ENCODE measurements around the gene NKD2.

DNA sequence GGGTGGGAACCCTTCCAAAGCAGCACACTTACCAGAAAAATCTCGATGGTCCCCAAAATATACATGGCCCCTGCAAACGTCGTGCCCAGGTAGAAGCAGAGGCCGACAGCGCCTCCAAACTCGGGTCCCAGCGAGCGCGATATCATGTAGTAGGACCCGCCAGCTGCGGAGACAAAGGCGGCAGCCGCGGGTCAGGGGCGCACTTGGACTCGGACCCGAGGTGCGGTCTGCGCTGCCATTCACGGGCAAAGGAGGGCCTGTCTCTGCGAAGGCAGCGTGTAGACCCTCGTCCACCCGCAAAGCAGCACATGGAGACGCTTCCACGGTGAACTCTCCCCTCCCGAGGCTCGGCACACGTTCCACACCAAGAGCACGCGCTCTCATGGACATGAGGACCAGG lies 78.3 kb downstream of the NKD2 start:
- TF ChIP-seq, protein P1, sequence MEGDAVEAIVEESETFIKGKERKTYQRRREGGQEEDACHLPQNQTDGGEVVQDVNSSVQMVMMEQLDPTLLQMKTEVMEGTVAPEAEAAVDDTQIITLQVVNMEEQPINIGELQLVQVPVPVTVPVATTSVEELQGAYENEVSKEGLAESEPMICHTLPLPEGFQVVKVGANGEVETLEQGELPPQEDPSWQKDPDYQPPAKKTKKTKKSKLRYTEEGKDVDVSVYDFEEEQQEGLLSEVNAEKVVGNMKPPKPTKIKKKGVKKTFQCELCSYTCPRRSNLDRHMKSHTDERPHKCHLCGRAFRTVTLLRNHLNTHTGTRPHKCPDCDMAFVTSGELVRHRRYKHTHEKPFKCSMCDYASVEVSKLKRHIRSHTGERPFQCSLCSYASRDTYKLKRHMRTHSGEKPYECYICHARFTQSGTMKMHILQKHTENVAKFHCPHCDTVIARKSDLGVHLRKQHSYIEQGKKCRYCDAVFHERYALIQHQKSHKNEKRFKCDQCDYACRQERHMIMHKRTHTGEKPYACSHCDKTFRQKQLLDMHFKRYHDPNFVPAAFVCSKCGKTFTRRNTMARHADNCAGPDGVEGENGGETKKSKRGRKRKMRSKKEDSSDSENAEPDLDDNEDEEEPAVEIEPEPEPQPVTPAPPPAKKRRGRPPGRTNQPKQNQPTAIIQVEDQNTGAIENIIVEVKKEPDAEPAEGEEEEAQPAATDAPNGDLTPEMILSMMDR (conservative IDR thresholded peaks at IDR 0.05), result no peak
- TF ChIP-seq ZFX (IDR thresholded peaks at IDR 0.05), result no peak

Measured in C4-2B (cell line).